Peyer's patch (tissue), 4 donors: Measurements from ENCODE around the gene ITGB4.

Experiments
- POLR2A ChIP-seq, 2 donors: fragments of 450-650 bp; IDR thresholded peaks; one replicate each; pipeline ENCODE4 v1.5.1; 2017; ENCODE audit warnings: antibody characterized with exemption in 2 of 2, mild to moderate bottlenecking in 2 of 2, moderate library complexity in 2 of 2
- TF ChIP-seq, protein P1 (sequence below), 6 experiments: fragments of 450-650 bp in 4 of 6; fragments of 200-600 bp in 2 of 6; sonication (generic) in 1 of 6; IDR thresholded peaks; one replicate each; pipeline ENCODE4 v1.5.1; 2017 to 2019; ENCODE audit warnings: antibody characterized with exemption in 6 of 6, mild to moderate bottlenecking in 3 of 6, moderate library complexity in 1 of 6

DNA sequence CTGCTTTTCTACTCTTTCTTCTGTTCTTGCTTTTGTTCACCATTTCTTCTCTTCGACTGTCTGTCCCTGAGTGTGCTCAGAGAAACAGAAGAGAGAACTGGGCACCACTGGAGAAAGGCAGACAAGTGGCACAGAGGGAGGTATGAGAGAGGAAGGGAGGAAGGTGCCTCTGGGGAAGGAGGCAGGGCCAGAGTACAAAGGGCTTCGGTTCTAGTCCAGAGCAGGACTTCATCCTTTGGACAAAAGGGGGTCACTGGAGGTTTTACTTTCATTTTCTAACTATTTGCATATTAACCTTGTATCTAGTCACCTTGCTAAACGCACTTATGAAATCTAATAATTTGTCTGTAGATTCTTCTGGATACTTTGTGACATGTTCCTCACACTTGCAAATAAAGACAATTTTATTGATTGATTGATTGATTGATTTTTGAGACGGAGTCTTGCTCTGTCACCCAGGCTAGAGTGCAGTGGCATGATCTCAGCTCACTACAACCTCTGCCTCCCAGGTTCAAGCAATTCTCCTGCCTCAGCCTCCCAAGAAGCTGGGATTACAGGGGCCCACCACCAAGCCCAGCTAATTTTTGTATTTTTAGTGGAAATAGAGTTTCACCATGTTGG is 13.5 kb downstream of the ITGB4 start:
- TF ChIP-seq, protein P1, sequence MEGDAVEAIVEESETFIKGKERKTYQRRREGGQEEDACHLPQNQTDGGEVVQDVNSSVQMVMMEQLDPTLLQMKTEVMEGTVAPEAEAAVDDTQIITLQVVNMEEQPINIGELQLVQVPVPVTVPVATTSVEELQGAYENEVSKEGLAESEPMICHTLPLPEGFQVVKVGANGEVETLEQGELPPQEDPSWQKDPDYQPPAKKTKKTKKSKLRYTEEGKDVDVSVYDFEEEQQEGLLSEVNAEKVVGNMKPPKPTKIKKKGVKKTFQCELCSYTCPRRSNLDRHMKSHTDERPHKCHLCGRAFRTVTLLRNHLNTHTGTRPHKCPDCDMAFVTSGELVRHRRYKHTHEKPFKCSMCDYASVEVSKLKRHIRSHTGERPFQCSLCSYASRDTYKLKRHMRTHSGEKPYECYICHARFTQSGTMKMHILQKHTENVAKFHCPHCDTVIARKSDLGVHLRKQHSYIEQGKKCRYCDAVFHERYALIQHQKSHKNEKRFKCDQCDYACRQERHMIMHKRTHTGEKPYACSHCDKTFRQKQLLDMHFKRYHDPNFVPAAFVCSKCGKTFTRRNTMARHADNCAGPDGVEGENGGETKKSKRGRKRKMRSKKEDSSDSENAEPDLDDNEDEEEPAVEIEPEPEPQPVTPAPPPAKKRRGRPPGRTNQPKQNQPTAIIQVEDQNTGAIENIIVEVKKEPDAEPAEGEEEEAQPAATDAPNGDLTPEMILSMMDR (IDR thresholded peaks at IDR 0.05) = no peak
- TF ChIP-seq POLR2A (IDR thresholded peaks at IDR 0.05) = no peak
